Measurements from ENCODE around the gene OR10G8. TPM values are rescaled to one million over a fixed set of nuclear protein-coding genes. Genes with fewer than 3 reads are reported as not detected.

The OR10G8 gene
- total RNA-seq, 1 donor from 2014 or later, result not detected

DNA sequence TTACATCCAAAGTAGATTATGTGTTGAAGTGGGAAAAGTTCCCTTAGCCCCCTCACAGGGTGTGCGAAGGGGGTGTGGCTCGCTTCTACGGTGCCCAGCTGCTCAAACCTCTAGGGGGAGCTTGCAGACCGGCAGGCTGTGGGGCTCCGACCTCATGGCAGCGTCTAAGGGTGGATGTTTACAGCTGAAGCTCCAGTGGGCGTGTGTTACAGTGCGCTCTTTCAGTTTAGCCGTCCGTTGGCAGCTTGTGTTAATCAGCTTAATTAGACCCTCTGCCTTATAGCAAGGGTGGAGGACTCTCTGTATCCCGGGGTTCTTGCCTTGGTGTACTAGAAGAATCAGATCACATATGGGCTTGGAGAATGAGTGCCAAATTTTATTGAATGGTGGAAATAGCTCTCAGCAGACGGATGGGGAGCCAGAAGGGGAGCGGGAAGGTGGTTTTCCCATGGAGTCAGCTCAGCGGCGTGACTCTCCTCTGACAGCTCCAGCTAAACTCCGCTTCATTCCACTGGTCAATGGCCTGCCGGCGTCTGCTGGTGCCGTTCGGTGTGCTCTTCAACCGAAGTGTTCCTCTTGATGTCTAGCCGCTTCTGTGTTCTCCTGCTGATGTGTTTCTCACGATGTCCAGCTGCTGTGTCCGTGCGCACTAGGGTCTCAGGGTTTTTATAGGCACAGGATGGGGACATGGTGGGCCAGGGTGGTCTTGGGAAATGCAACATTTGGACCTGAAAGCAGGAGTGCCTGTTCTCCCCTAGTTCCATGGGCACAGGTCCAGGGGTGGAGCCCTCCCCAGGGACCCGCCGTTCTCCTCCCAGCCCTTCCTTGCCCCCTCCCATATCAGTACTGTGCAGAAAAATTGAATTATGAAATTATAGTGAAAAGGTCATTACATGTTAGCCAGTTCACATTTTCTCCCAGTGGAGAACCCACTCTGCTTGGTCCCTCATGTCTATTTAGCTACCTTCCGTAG, 43.1 kb downstream of the OR10G8 start:
- H3K4me3 Mint-ChIP-seq, result peak overlapping the region; percentile 60
- peak; percentile 84 for DNase-seq
- intact Hi-C loops (cut with micrococcal nuclease), result loop anchor here (5.0 to 10.0 kb wide), 2 partner anchors 208 to 315 kb away; partner anchors contain the start of gene OR6X1
- peaks cover 28% of the 10 kb centered on the region for H3K27me3 Mint-ChIP-seq
- H3K4me1 Mint-ChIP-seq, result peaks cover 16% of the 10 kb centered on the region
- no peaks in the 10 kb centered on the region for H3K36me3 Mint-ChIP-seq (ENCODE audit: low read depth)
- H3K27ac Mint-ChIP-seq, result peak overlapping the region; percentile 3
- no peaks in the 10 kb centered on the region for H3K9me3 Mint-ChIP-seq

DNA sequence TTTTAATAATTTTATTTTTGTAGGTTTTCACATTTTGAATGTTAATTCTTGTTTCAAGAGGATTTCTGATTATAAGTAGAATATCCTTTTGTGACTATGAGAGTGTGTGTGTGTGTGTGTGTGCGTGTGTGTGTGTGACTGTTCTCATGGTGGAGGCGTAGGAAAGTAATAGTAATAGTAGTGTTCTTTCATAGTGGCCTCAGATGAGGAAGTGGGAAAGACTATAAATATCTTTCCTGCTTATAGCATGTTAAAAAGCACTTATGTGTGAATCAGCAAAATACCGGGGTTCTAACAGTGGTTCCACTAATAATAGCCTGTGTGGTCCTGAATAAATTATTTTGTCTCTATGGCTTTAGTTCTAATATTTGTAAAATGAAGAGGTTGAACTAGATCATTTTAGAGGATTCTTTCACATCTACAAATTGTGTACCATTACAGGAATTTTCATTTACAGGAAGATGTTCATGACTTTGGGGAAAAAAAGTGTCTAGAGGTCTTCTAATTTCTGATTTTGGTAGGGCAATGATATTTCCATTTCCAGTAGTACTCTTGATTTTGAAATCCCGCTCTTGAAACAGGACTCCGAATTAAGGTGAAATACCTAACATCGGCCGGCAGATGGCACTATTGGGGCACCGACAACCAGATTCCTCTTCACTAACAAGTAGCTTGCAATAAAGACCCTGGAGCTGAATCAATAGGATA, 44.5 kb downstream of the OR10G8 start:
- H3K36me3 Mint-ChIP-seq (ENCODE audit: low read depth), result no peaks in the 10 kb centered on the region
- H3K4me3 Mint-ChIP-seq, result peak overlapping the region; percentile 47
- no peak overlapping the region for H3K27ac Mint-ChIP-seq
- H3K27me3 Mint-ChIP-seq, result peaks cover 26% of the 10 kb centered on the region
- H3K4me1 Mint-ChIP-seq, result peaks cover 16% of the 10 kb centered on the region
- H3K9me3 Mint-ChIP-seq, result no peaks in the 10 kb centered on the region
- DNase-seq, result peak; percentile 88
- intact Hi-C loops (cut with micrococcal nuclease), result loop anchor here (1.0 to 5.0 kb wide), 3 partner anchors 44 to 206 kb away; partner anchors contain the start of gene VWA5A

DNA sequence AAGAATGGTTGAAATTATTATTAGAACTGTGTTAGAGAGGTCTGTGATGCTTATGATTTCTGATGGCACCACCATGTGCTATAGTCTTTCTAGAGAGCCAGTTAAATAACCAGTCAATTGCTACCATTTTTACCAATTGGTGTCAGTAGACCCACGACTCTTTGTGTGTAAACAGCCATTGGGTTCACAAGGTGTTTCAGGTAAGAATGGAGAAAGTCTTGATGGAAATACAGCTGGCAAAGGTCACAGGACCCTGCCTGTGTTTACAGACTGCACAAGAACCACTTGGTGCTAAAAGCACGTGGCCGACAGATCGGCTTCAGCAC, 45.0 kb downstream of the OR10G8 start:
- intact Hi-C loops (cut with micrococcal nuclease), result loop anchor here (1.0 to 5.0 kb wide), 3 partner anchors 44 to 206 kb away; partner anchors contain the start of gene VWA5A
- H3K4me3 Mint-ChIP-seq, result no peak overlapping the region
- no peaks in the 10 kb centered on the region for H3K36me3 Mint-ChIP-seq (ENCODE audit: low read depth)
- no peaks in the 10 kb centered on the region for H3K9me3 Mint-ChIP-seq
- H3K27ac Mint-ChIP-seq, result no peak overlapping the region
- peaks cover 26% of the 10 kb centered on the region for H3K27me3 Mint-ChIP-seq
- DNase-seq, result no peak
- H3K4me1 Mint-ChIP-seq, result peaks cover 20% of the 10 kb centered on the region

DNA sequence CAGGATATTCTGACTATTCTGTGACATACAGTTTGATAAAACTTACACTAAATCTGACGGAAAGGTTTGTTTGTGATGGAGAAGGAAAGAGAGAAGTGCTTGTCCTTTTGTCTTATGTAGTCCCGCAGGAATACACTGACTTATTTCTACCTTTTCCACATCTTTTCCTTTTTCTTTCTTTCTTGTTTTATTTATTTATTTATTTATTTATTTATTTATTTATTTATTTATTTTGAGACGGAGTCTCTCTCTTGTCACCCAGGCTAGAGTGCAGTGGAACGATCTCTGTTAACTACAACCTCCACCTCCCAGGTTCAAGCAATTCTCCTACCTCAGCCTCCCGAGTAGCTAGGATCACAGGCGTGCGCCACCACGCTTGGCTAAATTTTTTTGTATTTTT, 45.5 kb downstream of the OR10G8 start:
- peaks cover 26% of the 10 kb centered on the region for H3K27me3 Mint-ChIP-seq
- intact Hi-C loops (cut with micrococcal nuclease), result loop anchor here (2.0 to 5.0 kb wide), 2 partner anchors 205 to 515 kb away; no protein-coding TSS in a partner anchor
- H3K4me3 Mint-ChIP-seq, result no peak overlapping the region
- H3K9me3 Mint-ChIP-seq, result no peaks in the 10 kb centered on the region
- H3K36me3 Mint-ChIP-seq (ENCODE audit: low read depth), result no peaks in the 10 kb centered on the region
- DNase-seq, result no peak
- no peak overlapping the region for H3K27ac Mint-ChIP-seq
- peaks cover 23% of the 10 kb centered on the region for H3K4me1 Mint-ChIP-seq

DNA sequence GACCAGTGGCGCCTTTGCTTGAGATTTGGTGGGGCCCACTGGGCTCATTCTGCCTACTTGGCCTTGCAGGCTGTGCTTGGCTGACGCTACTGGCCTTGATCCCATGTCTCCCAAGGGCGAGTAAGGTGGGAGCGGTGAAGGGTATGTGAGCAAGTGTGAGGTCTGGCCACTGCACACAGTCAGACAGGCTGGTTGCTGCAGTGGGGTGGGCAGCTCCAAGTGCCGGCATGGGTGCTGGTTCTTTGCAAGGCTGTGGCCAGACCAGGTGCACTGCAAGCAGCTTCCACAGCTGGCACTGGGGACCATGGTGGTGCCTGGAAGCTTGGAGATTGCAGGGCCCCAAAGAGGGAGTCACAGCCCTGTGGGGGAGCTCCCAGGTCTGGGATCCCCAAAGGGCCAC, 48.0 kb downstream of the OR10G8 start:
- DNase-seq, result no peak
- peaks cover 19% of the 10 kb centered on the region for H3K4me1 Mint-ChIP-seq
- peaks cover 21% of the 10 kb centered on the region for H3K27me3 Mint-ChIP-seq
- no peaks in the 10 kb centered on the region for H3K36me3 Mint-ChIP-seq (ENCODE audit: low read depth)
- H3K9me3 Mint-ChIP-seq, result no peaks in the 10 kb centered on the region
- H3K4me3 Mint-ChIP-seq, result no peak overlapping the region
- H3K27ac Mint-ChIP-seq, result no peak overlapping the region
- intact Hi-C loops (cut with micrococcal nuclease), result loop anchor here (5.0 kb wide), 1 partner anchor 203 kb away; no protein-coding TSS in a partner anchor

DNA sequence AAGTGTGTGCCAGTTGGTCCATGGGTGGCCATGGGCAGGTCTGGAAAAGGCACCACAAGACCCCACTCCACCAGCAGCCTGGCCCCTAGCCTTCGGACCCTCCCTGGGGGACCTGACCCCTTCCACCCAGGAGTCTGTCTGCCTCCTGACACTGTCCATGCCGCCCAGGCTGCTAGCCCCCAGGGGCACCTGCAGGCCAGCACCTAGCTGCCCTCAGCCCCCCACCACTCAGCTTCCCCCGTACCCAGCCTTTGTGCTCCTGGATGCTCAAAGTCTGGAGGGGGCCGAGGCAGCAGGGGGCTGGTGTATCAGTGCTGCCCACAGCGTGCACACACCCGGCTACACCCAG, 48.9 kb downstream of the OR10G8 start:
- intact Hi-C loops (cut with micrococcal nuclease), result no loop called here
- Mint-ChIP-seq H3K27ac (no peak overlapping the region), H3K27me3 (peaks cover 21% of the 10 kb centered on the region), H3K9me3 (no peaks in the 10 kb centered on the region), H3K4me1 (peaks cover 13% of the 10 kb centered on the region), H3K36me3 (ENCODE audit: low read depth) (no peaks in the 10 kb centered on the region), H3K4me3 (no peak overlapping the region)
- DNase-seq, result no peak

DNA sequence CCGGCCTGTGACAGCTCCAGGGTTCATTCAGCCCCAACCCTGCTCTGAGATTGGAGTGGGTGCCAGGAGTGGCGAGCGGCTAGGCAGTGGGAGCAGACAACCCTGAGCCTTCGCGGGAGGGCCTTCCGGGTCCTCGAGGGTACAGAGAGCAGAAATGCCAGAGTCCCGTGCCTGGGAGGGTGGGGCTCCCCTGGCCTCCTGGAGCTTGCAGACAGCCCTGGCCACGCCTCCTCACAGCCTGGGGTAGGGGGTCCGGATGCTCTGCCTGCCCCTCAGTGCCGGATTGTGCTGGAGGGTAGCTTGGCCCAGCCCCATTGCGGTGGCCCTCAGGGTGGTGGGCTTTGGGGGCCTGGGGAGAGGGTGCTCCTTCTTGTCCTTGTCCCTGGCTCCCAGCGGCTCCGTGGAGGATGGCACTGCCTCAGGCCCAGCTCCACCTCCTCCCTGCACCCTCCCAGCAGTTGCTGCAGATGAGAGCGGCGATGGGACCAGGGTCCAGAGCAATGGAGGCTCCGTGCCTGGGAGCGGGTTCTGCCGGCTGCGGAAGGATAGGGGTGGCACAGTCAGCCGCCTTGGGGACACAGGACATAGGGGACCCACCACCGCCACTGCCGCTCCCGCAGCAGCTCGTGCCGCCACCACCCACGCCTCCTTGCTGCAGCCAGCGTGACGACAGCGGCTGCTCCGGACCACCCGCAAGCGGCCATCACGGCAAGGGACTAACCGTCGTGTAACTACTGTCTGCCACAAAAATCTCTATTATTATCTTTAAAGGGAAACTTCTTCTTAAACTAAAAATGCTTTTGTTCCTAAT, 49.4 kb downstream of the OR10G8 start:
- Mint-ChIP-seq H3K4me1 (peaks cover 10% of the 10 kb centered on the region), H3K36me3 (ENCODE audit: low read depth) (no peaks in the 10 kb centered on the region), H3K27me3 (peaks cover 21% of the 10 kb centered on the region), H3K4me3 (peak overlapping the region; percentile 61), H3K9me3 (no peaks in the 10 kb centered on the region), H3K27ac (no peak overlapping the region)
- intact Hi-C loops (cut with micrococcal nuclease), result no loop called here
- no peak for DNase-seq

DNA sequence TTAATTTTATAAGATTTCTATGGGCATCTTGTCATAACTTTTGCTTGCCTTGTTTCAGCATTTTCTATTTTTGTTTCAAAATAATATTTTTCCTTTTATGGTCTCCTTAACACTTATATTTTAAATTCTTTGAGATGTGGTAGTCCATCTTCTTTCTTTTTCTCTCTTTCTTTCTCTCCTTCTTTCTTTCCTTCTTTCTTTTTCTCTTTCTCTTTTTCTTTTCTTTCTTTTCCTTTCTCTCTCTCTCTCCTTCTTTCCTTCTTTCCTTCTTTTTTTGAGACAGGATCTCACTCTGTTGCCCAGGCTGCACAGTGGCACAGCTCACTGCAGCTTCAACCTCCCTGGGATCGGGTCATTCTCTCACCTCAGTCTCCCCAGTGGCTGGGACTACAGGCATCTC, 50.7 kb downstream of the OR10G8 start:
- H3K4me3 Mint-ChIP-seq, result no peak overlapping the region

DNA sequence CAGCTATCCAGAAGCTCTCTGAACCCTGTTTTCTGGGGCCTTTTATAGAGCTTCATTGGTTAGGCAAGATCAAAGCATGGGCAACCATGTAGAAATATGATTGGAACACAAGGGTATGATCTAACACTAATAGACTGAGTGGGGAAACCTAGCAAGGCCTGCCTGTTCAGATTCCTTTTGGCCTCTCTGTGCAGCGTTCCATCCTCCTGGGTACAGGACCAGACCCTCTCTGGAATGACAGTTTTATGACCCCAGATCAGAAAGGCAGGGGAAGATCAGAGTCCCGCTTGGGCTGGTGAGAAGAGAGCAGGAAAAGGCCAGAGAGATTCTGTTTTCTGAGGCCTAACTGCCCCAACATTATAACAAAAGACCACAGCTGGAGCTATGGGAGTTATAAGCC, 52.0 kb downstream of the OR10G8 start:
- H3K4me3 Mint-ChIP-seq, result no peak overlapping the region
- DNase-seq, result no peak
- no peaks in the 10 kb centered on the region for H3K36me3 Mint-ChIP-seq (ENCODE audit: low read depth)
- no peak overlapping the region for H3K27ac Mint-ChIP-seq
- H3K9me3 Mint-ChIP-seq, result no peaks in the 10 kb centered on the region
- H3K4me1 Mint-ChIP-seq, result peaks cover 7% of the 10 kb centered on the region
- intact Hi-C loops (cut with micrococcal nuclease), result no loop called here
- peaks cover 28% of the 10 kb centered on the region for H3K27me3 Mint-ChIP-seq

More for the DNA sequence above, 50.7 kb downstream of the OR10G8 start:
- Mint-ChIP-seq H3K27me3 (peaks cover 23% of the 10 kb centered on the region), H3K9me3 (no peaks in the 10 kb centered on the region), H3K4me1 (peaks cover 7% of the 10 kb centered on the region), H3K27ac (no peak overlapping the region), H3K36me3 (ENCODE audit: low read depth) (no peaks in the 10 kb centered on the region)
- DNase-seq, result no peak
- intact Hi-C loops (cut with micrococcal nuclease), result no loop called here

DNA sequence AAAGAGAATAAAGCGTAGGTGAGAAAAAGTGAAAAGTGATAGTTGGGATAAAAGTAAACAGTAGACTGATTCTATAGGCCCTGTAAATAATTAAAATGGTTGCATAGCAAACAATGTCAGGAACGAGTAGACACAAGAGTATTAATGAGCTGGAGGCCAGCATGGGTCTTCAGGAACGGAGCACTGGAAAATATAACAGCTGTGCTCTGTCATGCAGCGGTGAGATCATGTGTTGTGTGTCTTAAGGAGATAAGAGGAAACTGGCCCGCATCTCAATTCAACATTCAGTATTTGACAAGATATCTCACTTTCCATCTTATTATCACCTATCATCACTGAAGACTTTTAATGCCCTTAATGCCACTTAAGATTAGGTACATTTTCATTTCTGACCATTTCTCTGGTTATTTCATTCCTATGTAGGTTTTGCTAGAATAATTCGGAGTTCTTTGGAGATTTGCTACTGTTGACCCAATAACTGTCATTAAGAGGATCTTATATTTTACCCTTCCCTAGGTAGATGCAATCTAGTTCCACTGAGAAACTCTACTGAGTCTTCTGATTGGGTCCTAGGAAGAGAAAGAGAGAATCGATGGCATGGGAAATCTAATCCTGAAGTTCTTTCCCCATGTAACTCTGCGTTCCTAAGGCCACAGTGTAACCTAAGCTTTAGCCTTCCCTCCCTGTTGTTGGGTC, 53.2 kb downstream of the OR10G8 start:
- intact Hi-C loops (cut with micrococcal nuclease), result no loop called here
- no peak overlapping the region for H3K4me3 Mint-ChIP-seq
- no peak for DNase-seq

More for the DNA sequence above, 53.2 kb downstream of the OR10G8 start:
- Mint-ChIP-seq H3K9me3 (no peaks in the 10 kb centered on the region), H3K27me3 (peaks cover 35% of the 10 kb centered on the region), H3K27ac (no peak overlapping the region), H3K36me3 (ENCODE audit: low read depth) (no peaks in the 10 kb centered on the region), H3K4me1 (peaks cover 7% of the 10 kb centered on the region)

Data from activated CD4-positive, alpha-beta T cell treated with anti-CD3 and anti-CD28 coated beads, Interleukin-2, amount 10 ng/mL, durations not matched to agents 24 days and 14 days (primary cell).